HEK293T (cell line): ENCODE measurements around the gene ORAI2.
"Not testable (repeated sequence)": the region's sequence is repeated elsewhere in the genome, so short reads cannot be mapped to it uniquely, and the experiment has no call there.

Experiments
- HDGF ChIP-seq: fragments of 450-650 bp; IDR thresholded peaks from 2 replicates; pipeline ENCODE4 v1.6.1; 2017; ENCODE audit warnings: antibody characterized with exemption, borderline replicate concordance
- LEF1 ChIP-seq: fragments of 450-650 bp; IDR thresholded peaks from 2 replicates; pipeline ENCODE4 v1.6.1; 2017; ENCODE audit warnings: mild to moderate bottlenecking, borderline replicate concordance
- ZNF384 ChIP-seq: fragments of 450-650 bp; IDR thresholded peaks from 2 replicates; pipeline ENCODE4 v1.6.1; 2016

GRCh38 chr7:102478314-102479208 is 45.2 kb downstream of the ORAI2 start, which contains the start of gene POLR2J:
- TF ChIP-seq ZNF384, HDGF, LEF1: not testable (repeated sequence)
